Measurements from ENCODE around the gene PRDM16.

PRDM16 gene

DNA sequence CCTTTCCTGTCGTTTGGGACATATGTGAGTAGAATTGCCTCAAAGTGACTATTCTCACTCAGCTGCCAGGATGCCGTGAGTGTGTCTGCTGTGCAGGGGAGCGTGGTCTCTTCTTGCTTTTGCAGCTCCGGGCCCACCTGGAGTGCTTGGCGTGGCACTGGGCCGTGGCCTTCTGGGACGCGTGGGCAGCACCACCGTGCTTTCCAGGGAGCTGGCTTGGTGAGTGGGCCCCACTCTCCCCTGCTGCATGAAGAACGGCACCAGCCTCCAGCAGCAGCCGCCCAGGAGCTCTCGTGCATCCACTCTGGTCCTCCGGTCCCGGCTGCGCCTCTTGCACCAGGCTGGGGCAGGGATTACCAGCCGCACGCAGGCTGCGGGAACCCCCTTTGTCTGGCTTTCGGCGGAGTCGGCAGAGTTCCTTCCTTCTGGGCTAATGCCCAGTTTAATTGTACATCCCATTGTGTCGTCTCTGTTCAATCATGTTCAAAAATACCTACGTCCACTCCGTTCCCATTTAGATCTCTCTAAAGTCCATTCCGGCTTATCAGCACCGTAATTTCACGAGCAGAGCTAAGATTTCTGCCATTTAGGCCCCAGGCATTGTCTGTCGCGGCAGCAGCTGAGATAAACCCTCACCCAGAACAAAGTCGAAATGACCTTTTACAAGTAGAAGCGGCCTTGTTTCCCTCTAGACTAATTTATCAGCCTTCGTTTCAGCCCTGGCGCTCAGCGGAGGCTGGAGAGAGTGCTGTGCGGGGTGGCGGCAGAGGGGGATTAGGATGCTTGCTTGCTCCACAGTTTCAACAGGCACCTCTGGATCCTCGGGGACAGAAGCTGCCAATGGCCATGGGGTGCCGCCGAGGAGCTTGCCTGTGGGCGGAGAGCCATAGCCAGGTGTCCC is 129.6 kb downstream of the PRDM16 start:
- H3K4me1 ChIP-seq (ENCODE audit: insufficient read depth, insufficient read length), result peaks cover 6% of the 10 kb centered on the region
- H3K36me3 ChIP-seq (ENCODE audit: insufficient read depth, insufficient read length, low read length), result no peaks in the 10 kb centered on the region
- no peak overlapping the region for H3K4me3 ChIP-seq (ENCODE audit: insufficient read length, low read depth)
- H3K27me3 ChIP-seq (ENCODE audit: insufficient read depth, insufficient read length), result no peaks in the 10 kb centered on the region
- no peaks in the 10 kb centered on the region for H3K9me3 ChIP-seq (ENCODE audit: insufficient read depth, low read length)
- no peak overlapping the region for H3K9ac ChIP-seq (ENCODE audit: insufficient read length, low read depth)
- no peak for DNase-seq (ENCODE audit: low read depth, low spot score)
- no peak for TF ChIP-seq ZNF274 (IDR thresholded peaks at IDR 0.05; ENCODE audit: low read depth, low read length)
- no peak for TF ChIP-seq YY1 (IDR thresholded peaks at IDR 0.05; ENCODE audit: insufficient read depth, insufficient read length)
- TF ChIP-seq SUZ12 (IDR thresholded peaks at IDR 0.05; ENCODE audit: extremely low read depth, insufficient read depth, insufficient read length), result no peak

DNA sequence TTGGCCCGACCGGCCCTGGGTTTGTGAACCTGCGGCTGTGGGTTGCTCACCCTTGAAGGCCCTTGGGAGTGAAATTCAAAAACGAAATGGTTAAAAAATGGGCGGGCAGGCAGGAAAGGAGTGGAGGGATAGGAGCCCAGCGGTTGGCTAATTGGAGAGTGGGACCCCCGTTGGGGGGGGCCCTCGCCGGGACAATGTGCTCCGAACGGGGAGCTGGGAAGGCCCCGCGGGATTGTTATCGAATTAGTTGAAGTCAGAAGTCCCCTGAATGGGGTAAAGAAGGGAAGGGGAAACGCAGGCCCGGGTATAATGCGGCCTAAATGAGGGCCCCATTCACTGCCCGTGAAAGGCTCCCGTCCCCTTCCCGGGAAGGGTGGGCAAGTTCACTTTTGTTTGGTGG is 135.7 kb downstream of the PRDM16 start:
- Histone ChIP-seq H3K27me3 (ENCODE audit: insufficient read depth, insufficient read length) (no peaks in the 10 kb centered on the region), H3K36me3 (ENCODE audit: insufficient read depth, insufficient read length, low read length) (no peaks in the 10 kb centered on the region), H3K9ac (ENCODE audit: insufficient read length, low read depth) (no peak overlapping the region), H3K4me1 (ENCODE audit: insufficient read depth, insufficient read length) (peaks cover 5% of the 10 kb centered on the region), H3K9me3 (ENCODE audit: insufficient read depth, low read length) (no peaks in the 10 kb centered on the region), H3K4me3 (ENCODE audit: insufficient read length, low read depth) (no peak overlapping the region)
- DNase-seq (ENCODE audit: low read depth, low spot score), result no peak
- TF ChIP-seq SUZ12 (IDR thresholded peaks at IDR 0.05; ENCODE audit: extremely low read depth, insufficient read depth, insufficient read length), result no peak

DNA sequence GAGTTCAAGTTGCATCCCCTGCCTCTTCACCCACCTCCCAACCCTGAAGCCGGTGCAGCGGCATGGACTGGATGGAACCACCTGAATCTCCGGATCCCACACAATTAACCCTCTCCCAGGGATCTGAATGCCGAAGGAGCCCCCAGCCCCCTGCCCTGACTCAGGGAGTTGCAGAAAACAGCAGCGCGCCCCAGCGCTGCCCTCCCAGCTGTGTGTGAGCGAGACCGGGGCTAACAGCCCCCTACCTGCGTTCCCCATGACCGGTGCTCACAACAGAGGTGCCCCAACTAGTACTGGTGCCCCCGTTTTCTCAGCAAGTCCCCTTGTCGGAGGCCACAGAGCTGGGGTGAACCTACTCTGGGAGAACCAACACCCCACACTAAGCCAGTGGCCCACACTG is 136.8 kb downstream of the PRDM16 start:
- Histone ChIP-seq H3K4me1 (ENCODE audit: insufficient read depth, insufficient read length) (peaks cover 5% of the 10 kb centered on the region), H3K27me3 (ENCODE audit: insufficient read depth, insufficient read length) (no peaks in the 10 kb centered on the region), H3K4me3 (ENCODE audit: insufficient read length, low read depth) (no peak overlapping the region), H3K9me3 (ENCODE audit: insufficient read depth, low read length) (no peaks in the 10 kb centered on the region), H3K36me3 (ENCODE audit: insufficient read depth, insufficient read length, low read length) (no peaks in the 10 kb centered on the region), H3K9ac (ENCODE audit: insufficient read length, low read depth) (no peak overlapping the region)
- TF ChIP-seq YY1 (IDR thresholded peaks at IDR 0.05; ENCODE audit: insufficient read depth, insufficient read length), result no peak
- TF ChIP-seq ZNF274 (IDR thresholded peaks at IDR 0.05; ENCODE audit: low read depth, low read length), result no peak
- TF ChIP-seq SUZ12 (IDR thresholded peaks at IDR 0.05; ENCODE audit: extremely low read depth, insufficient read depth, insufficient read length), result no peak
- no peak for DNase-seq (ENCODE audit: low read depth, low spot score)

DNA sequence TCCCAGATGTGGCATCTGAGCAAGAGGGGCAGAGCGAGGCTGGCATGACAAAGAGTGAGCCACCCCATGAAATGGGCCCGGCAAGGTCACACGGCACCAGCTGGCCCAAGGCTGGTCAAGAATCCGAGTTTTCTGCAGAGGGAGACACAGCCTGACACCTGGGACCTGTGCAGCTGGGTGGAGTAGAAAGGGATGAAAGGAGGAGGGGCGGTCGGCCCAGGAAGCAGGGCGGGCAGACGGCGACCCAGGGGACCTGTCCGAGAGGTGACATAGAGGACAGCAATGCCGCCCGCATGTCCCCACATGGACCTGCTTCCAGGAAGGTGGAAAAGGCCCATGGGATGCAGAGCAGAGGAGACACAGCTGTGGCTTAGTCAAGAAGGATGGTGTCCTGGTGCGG is 137.7 kb downstream of the PRDM16 start:
- Histone ChIP-seq H3K9ac (ENCODE audit: insufficient read length, low read depth) (no peak overlapping the region), H3K36me3 (ENCODE audit: insufficient read depth, insufficient read length, low read length) (no peaks in the 10 kb centered on the region), H3K9me3 (ENCODE audit: insufficient read depth, low read length) (no peaks in the 10 kb centered on the region), H3K27me3 (ENCODE audit: insufficient read depth, insufficient read length) (no peaks in the 10 kb centered on the region), H3K4me3 (ENCODE audit: insufficient read length, low read depth) (no peak overlapping the region), H3K4me1 (ENCODE audit: insufficient read depth, insufficient read length) (peaks cover 5% of the 10 kb centered on the region)
- TF ChIP-seq SUZ12 (IDR thresholded peaks at IDR 0.05; ENCODE audit: extremely low read depth, insufficient read depth, insufficient read length), result no peak
- no peak for TF ChIP-seq ZNF274 (IDR thresholded peaks at IDR 0.05; ENCODE audit: low read depth, low read length)
- no peak for TF ChIP-seq YY1 (IDR thresholded peaks at IDR 0.05; ENCODE audit: insufficient read depth, insufficient read length)
- DNase-seq (ENCODE audit: low read depth, low spot score), result no peak

DNA sequence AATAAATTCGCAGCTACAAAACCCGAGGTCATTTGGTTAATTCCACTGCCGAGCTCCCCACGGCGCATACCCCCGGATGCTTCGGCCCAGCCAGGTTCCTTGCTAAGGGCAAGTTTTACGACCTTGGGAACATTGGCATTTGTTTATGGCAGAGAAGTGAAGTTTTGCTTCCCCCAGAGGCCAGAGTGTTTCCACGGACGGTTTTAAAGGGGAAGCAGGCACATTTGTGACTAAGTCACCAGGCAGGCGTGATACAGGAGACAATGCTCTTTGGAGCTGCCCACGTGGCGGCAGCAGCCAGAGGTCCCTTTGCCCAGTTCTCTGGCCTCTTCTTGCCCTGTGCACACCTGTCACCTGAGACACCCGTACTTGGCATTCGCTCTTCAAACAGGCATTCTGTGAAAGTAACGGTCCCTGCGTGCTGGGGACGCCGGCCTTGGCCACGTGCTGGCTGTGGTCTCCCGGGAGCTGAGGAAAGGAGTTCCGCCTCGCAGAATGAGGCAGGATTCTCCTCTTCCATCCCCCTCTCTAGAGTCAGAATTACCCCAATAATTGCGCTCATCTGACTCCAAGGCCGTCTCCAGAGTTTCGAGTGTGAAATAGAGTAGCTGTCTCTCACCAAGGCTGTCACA is 138.3 kb downstream of the PRDM16 start:
- Histone ChIP-seq H3K4me1 (ENCODE audit: insufficient read depth, insufficient read length) (peaks cover 5% of the 10 kb centered on the region), H3K36me3 (ENCODE audit: insufficient read depth, insufficient read length, low read length) (no peaks in the 10 kb centered on the region), H3K9me3 (ENCODE audit: insufficient read depth, low read length) (no peaks in the 10 kb centered on the region), H3K4me3 (ENCODE audit: insufficient read length, low read depth) (no peak overlapping the region), H3K27me3 (ENCODE audit: insufficient read depth, insufficient read length) (no peaks in the 10 kb centered on the region), H3K9ac (ENCODE audit: insufficient read length, low read depth) (no peak overlapping the region)
- DNase-seq (ENCODE audit: low read depth, low spot score), result no peak
- TF ChIP-seq YY1 (IDR thresholded peaks at IDR 0.05; ENCODE audit: insufficient read depth, insufficient read length), result no peak
- TF ChIP-seq SUZ12 (IDR thresholded peaks at IDR 0.05; ENCODE audit: extremely low read depth, insufficient read depth, insufficient read length), result no peak
- no peak for TF ChIP-seq ZNF274 (IDR thresholded peaks at IDR 0.05; ENCODE audit: low read depth, low read length)

DNA sequence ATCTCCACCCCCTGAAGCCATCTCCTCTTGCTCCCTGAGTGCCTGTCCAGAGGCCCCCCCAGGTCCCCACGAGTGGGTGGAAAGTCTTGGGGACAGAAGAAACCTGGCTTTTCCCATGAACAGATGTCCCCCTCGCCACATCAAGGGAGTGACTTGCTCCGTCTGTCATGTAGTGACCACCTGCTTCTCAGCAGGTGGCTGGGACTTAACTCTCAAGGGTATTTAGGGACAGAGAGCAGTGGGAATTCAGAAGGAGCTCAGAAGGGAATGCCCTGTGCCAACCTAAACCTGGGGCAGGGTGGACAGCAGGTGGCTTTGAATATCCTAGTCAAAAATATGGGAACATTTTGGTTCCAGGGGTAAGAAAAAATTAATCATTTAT is 139.8 kb downstream of the PRDM16 start:
- Histone ChIP-seq H3K4me1 (ENCODE audit: insufficient read depth, insufficient read length) (peaks cover 5% of the 10 kb centered on the region), H3K9ac (ENCODE audit: insufficient read length, low read depth) (no peak overlapping the region), H3K9me3 (ENCODE audit: insufficient read depth, low read length) (no peaks in the 10 kb centered on the region), H3K4me3 (ENCODE audit: insufficient read length, low read depth) (no peak overlapping the region), H3K36me3 (ENCODE audit: insufficient read depth, insufficient read length, low read length) (no peaks in the 10 kb centered on the region), H3K27me3 (ENCODE audit: insufficient read depth, insufficient read length) (no peaks in the 10 kb centered on the region)
- no peak for TF ChIP-seq YY1 (IDR thresholded peaks at IDR 0.05; ENCODE audit: insufficient read depth, insufficient read length)
- TF ChIP-seq SUZ12 (IDR thresholded peaks at IDR 0.05; ENCODE audit: extremely low read depth, insufficient read depth, insufficient read length), result no peak
- no peak for TF ChIP-seq ZNF274 (IDR thresholded peaks at IDR 0.05; ENCODE audit: low read depth, low read length)
- no peak for DNase-seq (ENCODE audit: low read depth, low spot score)

DNA sequence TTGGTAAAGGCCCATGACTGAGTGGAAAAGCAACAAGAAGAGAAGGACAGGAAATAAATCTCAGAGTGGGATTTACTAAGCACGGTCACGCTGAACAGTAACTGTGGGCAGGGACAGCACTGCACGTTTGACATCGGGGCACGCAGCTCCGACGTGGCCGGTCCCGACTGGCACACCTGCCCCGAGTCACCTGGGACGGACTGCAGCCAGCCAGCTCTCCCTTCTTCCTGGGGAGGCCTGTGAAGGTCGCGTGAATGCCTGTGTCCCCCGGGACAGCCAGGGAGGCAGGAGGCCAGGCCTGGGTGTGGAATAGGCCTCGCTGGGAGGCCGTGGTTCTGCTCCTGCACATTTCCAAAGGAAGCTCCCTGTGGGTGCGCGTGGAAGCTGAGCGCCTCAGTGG is 140.2 kb downstream of the PRDM16 start:
- TF ChIP-seq ZNF274 (IDR thresholded peaks at IDR 0.05; ENCODE audit: low read depth, low read length), result no peak
- TF ChIP-seq YY1 (IDR thresholded peaks at IDR 0.05; ENCODE audit: insufficient read depth, insufficient read length), result no peak
- no peak for TF ChIP-seq SUZ12 (IDR thresholded peaks at IDR 0.05; ENCODE audit: extremely low read depth, insufficient read depth, insufficient read length)
- no peak overlapping the region for H3K4me3 ChIP-seq (ENCODE audit: insufficient read length, low read depth)
- H3K9me3 ChIP-seq (ENCODE audit: insufficient read depth, low read length), result no peaks in the 10 kb centered on the region
- peaks cover 5% of the 10 kb centered on the region for H3K4me1 ChIP-seq (ENCODE audit: insufficient read depth, insufficient read length)
- H3K9ac ChIP-seq (ENCODE audit: insufficient read length, low read depth), result no peak overlapping the region
- no peak for DNase-seq (ENCODE audit: low read depth, low spot score)
- H3K27me3 ChIP-seq (ENCODE audit: insufficient read depth, insufficient read length), result no peaks in the 10 kb centered on the region
- H3K36me3 ChIP-seq (ENCODE audit: insufficient read depth, insufficient read length, low read length), result no peaks in the 10 kb centered on the region
